ENCODE measurements around the gene METTL25.

Gene METTL25

DNA sequence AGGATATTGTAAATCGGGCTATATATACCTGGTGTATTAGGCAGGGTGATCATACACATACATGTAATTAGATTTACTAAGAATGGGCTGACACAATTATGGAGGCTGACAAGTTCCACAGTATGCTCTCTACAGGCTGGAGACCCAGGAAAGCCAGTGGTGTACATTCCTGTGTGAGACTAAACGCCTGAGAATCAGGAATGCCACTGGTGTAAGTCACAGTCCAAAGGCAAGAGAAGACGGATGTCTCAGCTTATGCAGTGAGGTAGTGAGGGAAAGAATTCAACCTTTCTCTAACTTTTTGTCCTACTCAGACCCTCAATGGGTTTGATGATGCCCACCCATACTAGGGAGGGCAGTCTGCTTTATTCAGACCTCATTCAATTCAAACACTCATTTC, 57.1 kb downstream of the METTL25 start:
- TF ChIP-seq CTCF (IDR thresholded peaks at IDR 0.05; ENCODE audit: unreplicated experiment in 3 of 3), result no peak
- H3K27me3 Mint-ChIP-seq (ENCODE audit: low read depth), result no peaks in the 10 kb centered on the region
- peaks cover 42% of the 10 kb centered on the region for H3K4me1 Mint-ChIP-seq
- H3K36me3 Mint-ChIP-seq (ENCODE audit: low read depth), result peaks cover 16% of the 10 kb centered on the region
- no peak overlapping the region for H3K27ac Mint-ChIP-seq
- peaks cover 14% of the 10 kb centered on the region for H3K9me3 Mint-ChIP-seq
- H3K4me3 Mint-ChIP-seq, result no peak overlapping the region

- Mint-ChIP-seq H3K4me3 (no peak overlapping the region), H3K27me3 (ENCODE audit: low read depth) (no peaks in the 10 kb centered on the region), H3K27ac (no peak overlapping the region), H3K9me3 (peaks cover 18% of the 10 kb centered on the region), H3K4me1 (no peaks in the 10 kb centered on the region), H3K36me3 (ENCODE audit: low read depth) (peaks cover 13% of the 10 kb centered on the region)
- no peak for TF ChIP-seq CTCF (IDR thresholded peaks at IDR 0.05; ENCODE audit: unreplicated experiment in 3 of 3)
Measured at GRCh38 chr12:82425241-82425640, 66.9 kb downstream of the METTL25 start.

GRCh38 chr12:82426081-82426480, 67.8 kb downstream of the METTL25 start:
- Mint-ChIP-seq H3K9me3 (peaks cover 12% of the 10 kb centered on the region), H3K27me3 (ENCODE audit: low read depth) (no peaks in the 10 kb centered on the region), H3K27ac (no peak overlapping the region), H3K4me3 (no peak overlapping the region), H3K4me1 (no peaks in the 10 kb centered on the region), H3K36me3 (ENCODE audit: low read depth) (peaks cover 7% of the 10 kb centered on the region)
- no peak for TF ChIP-seq CTCF (IDR thresholded peaks at IDR 0.05; ENCODE audit: unreplicated experiment in 3 of 3)

GRCh38 chr12:82426586-82426985, 68.3 kb downstream of the METTL25 start:
- peaks cover 7% of the 10 kb centered on the region for H3K9me3 Mint-ChIP-seq
- H3K27ac Mint-ChIP-seq, result no peak overlapping the region
- H3K4me1 Mint-ChIP-seq, result no peaks in the 10 kb centered on the region
- H3K4me3 Mint-ChIP-seq, result no peak overlapping the region
- H3K36me3 Mint-ChIP-seq (ENCODE audit: low read depth), result peaks cover 2% of the 10 kb centered on the region
- TF ChIP-seq CTCF (IDR thresholded peaks at IDR 0.05; ENCODE audit: unreplicated experiment in 3 of 3), result no peak
- H3K27me3 Mint-ChIP-seq (ENCODE audit: low read depth), result no peaks in the 10 kb centered on the region

- H3K9me3 Mint-ChIP-seq, result no peaks in the 10 kb centered on the region
Measured at GRCh38 chr12:82430541-82431145, 72.3 kb downstream of the METTL25 start.

More at GRCh38 chr12:82430541-82431145, 72.3 kb downstream of the METTL25 start:
- Mint-ChIP-seq H3K4me3 (no peak overlapping the region), H3K27me3 (ENCODE audit: low read depth) (no peaks in the 10 kb centered on the region), H3K4me1 (peaks cover 5% of the 10 kb centered on the region), H3K36me3 (ENCODE audit: low read depth) (no peaks in the 10 kb centered on the region), H3K27ac (no peak overlapping the region)
- TF ChIP-seq CTCF (IDR thresholded peaks at IDR 0.05; ENCODE audit: unreplicated experiment in 3 of 3), result no peak
